Stomach (tissue), 9 donors: ENCODE measurements around the gene CD44. TPM values are rescaled to one million over a fixed set of nuclear protein-coding genes. Genes with fewer than 3 reads are reported as not detected.

ENCODE experiments used
- DNase-seq, 2 donors: peaks; one replicate each; pipeline versions ENCODE4 v3.0.0 to v3.0.0-alpha.2; 2013 to 2019
- H3K27ac ChIP-seq, 5 donors: fragments of 200-600 bp in 4 of 5; sonication (generic) in 4 of 5; one replicate each; pipeline ENCODE4 v1.5.1; 2013 to 2019; ENCODE audit warnings: mild to moderate bottlenecking in 1 of 5, moderate library complexity in 1 of 5
- H3K27me3 ChIP-seq, 3 donors: fragments of 200-600 bp; sonication (generic); one replicate each; pipeline ENCODE4 v1.5.1; 2017 to 2019; ENCODE audit warnings: mixed run types in 1 of 3
- H3K36me3 ChIP-seq, 4 donors: fragments of 200-600 bp; sonication (generic); 1 replicate in 3 of 4; 2 replicates in 1 of 4; pipeline ENCODE4 v1.5.1; 2016 to 2019
- H3K4me1 ChIP-seq, 4 donors: fragments of 200-600 bp; sonication (generic); one replicate each; pipeline ENCODE4 v1.5.1; 2016 to 2019
- H3K4me3 ChIP-seq, 4 donors: fragments of 200-600 bp; sonication (generic) in 3 of 4; one replicate each; pipeline ENCODE4 v1.5.1; 2016 to 2019; ENCODE audit warnings: mild to moderate bottlenecking in 1 of 4
- H3K9me3 ChIP-seq, 4 donors: fragments of 200-600 bp; sonication (generic); one replicate each; pipeline ENCODE4 v1.5.1; 2016 to 2019
- EP300 ChIP-seq: sonication (generic); formaldehyde crosslinking; IDR thresholded peaks from one replicate; pipeline ENCODE4 v1.6.1; 2017; ENCODE audit warnings: antibody characterized with exemption
- POLR2A ChIP-seq, 4 donors: fragments of 450-650 bp; IDR thresholded peaks; one replicate each; pipeline ENCODE4 v1.6.1; 2016; ENCODE audit warnings: antibody characterized with exemption in 4 of 4, control low read depth in 2 of 4, mild to moderate bottlenecking in 1 of 4, moderate library complexity in 1 of 4
- POLR2AphosphoS5 ChIP-seq, 3 donors: sonication (generic); formaldehyde crosslinking; IDR thresholded peaks; one replicate each; pipeline ENCODE4 v1.6.1; 2016; ENCODE audit warnings: antibody characterized with exemption in 3 of 3
- WGBS, 5 donors: extraction: QIAGEN DNeasy Blood & Tissue Kit in 3 of 5; methylation state at CpG; one replicate each; pipeline versions ENCODE4 v1.1.5 to v1.1.7; 2013 to 2018; 5-methylcytosine and 5-hydroxymethylcytosine counted together
- intact Hi-C: fragments of 100-400 bp; cut with DNase I; formaldehyde crosslinking; loops from one replicate; pipeline ENCODE4 v1.15.1; 2023; ENCODE audit warnings: low total_unique reads
- polyA plus RNA-seq, 3 donors: library from polyadenylated mRNA; stranded (reverse); fragments of 200-250 nt; gene quantifications; one replicate each; pipeline ENCODE4 v1.2.3, GENCODE V29; 2013
- total RNA-seq, 5 donors: library from RNA; depleted of rRNA; stranded (reverse); fragments of >200 nt; gene quantifications; one replicate each; pipeline versions ENCODE4 v1.1.0 to v1.2.3, GENCODE V29; 2014 to 2016
- TF ChIP-seq, protein P1 (sequence below), 7 experiments: fragments of 450-650 bp in 4 of 7; fragments of 200-600 bp in 3 of 7; sonication (generic) in 3 of 7; IDR thresholded peaks; one replicate each; pipeline ENCODE4 v1.5.1; 2016 to 2019; ENCODE audit warnings: antibody characterized with exemption in 7 of 7, control low read depth in 2 of 7, mild to moderate bottlenecking in 1 of 7
- donor health status: healthy with polysubstance abuse.
- donor health status: Bipolar disorder and iron deficiency.
- donor health status: healthy.

CD44 gene
- total and polyA plus RNA-seq, 8 donors, result 47.5 to 229 (median 102) TPM

DNA sequence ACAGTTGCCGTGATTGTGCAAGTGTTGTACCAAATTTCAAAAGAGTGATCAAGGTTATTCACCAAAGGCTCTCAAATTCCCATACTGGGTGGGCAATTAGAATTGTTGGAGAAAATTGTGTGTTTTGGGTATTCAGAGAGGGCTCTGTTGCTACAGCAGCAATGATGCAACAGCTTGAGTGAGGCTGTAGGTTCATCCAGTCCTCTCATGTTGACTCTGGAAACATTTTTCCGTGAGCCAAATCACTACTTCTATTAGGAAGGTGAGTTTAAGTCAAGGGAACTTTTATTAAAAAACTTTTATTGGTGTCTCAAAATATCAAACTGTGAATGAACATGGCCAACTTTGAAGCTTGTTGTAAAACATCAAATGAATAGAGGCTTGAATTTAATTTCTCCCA lies 116.5 kb downstream of the CD44 start:
- no peaks in the 10 kb centered on the region for H3K36me3 ChIP-seq
- DNase-seq, result no peak
- H3K4me1 ChIP-seq, result peaks cover 0 to 6% (median 2%) of the 10 kb centered on the region in 4 donors
- no peak overlapping the region for H3K4me3 ChIP-seq
- intact Hi-C loops, result no loop called here
- WGBS, 5 donors, result 91 to 97% (median 94%) methylated on average over 2 of the region's 2 CpGs
- TF ChIP-seq POLR2AphosphoS5 (IDR thresholded peaks at IDR 0.05) (no peak), POLR2A (IDR thresholded peaks at IDR 0.05) (no peak), EP300 (no peak)
- TF ChIP-seq, protein P1, sequence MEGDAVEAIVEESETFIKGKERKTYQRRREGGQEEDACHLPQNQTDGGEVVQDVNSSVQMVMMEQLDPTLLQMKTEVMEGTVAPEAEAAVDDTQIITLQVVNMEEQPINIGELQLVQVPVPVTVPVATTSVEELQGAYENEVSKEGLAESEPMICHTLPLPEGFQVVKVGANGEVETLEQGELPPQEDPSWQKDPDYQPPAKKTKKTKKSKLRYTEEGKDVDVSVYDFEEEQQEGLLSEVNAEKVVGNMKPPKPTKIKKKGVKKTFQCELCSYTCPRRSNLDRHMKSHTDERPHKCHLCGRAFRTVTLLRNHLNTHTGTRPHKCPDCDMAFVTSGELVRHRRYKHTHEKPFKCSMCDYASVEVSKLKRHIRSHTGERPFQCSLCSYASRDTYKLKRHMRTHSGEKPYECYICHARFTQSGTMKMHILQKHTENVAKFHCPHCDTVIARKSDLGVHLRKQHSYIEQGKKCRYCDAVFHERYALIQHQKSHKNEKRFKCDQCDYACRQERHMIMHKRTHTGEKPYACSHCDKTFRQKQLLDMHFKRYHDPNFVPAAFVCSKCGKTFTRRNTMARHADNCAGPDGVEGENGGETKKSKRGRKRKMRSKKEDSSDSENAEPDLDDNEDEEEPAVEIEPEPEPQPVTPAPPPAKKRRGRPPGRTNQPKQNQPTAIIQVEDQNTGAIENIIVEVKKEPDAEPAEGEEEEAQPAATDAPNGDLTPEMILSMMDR (IDR thresholded peaks at IDR 0.05), result no peak
- H3K27ac ChIP-seq, result no peak overlapping the region
- H3K9me3 ChIP-seq, result no peaks in the 10 kb centered on the region
- no peaks in the 10 kb centered on the region for H3K27me3 ChIP-seq

DNA sequence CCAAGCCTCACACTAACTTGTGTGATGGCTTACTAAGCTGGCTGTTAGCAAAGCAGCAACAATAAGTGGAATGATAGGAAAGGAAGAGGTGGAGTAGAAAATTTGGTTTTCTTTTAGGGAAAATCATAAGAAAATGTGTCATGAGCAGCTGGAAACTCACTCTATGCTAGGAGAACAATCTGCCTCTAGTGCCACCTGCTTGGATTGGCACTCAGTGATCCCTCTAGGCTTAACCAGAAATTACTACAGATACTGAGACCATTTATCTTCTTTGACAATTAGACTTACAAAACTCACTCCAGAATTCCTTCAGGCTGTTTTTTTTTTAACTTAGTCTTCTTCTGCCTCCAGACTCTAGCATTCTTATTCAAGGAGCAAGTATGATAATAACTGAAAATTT lies 117.3 kb downstream of the CD44 start:
- H3K4me1 ChIP-seq, result peaks cover 0 to 6% (median 2%) of the 10 kb centered on the region in 4 donors
- intact Hi-C loops, result no loop called here
- TF ChIP-seq, protein P1 (IDR thresholded peaks at IDR 0.05), result no peak
- no peak for TF ChIP-seq EP300
- TF ChIP-seq POLR2A (IDR thresholded peaks at IDR 0.05), result no peak
- TF ChIP-seq POLR2AphosphoS5 (IDR thresholded peaks at IDR 0.05), result no peak
- H3K36me3 ChIP-seq, result no peaks in the 10 kb centered on the region
- no peaks in the 10 kb centered on the region for H3K9me3 ChIP-seq
- H3K4me3 ChIP-seq, result no peak overlapping the region
- H3K27me3 ChIP-seq, result no peaks in the 10 kb centered on the region
- DNase-seq, result no peak
- H3K27ac ChIP-seq, result no peak overlapping the region

DNA sequence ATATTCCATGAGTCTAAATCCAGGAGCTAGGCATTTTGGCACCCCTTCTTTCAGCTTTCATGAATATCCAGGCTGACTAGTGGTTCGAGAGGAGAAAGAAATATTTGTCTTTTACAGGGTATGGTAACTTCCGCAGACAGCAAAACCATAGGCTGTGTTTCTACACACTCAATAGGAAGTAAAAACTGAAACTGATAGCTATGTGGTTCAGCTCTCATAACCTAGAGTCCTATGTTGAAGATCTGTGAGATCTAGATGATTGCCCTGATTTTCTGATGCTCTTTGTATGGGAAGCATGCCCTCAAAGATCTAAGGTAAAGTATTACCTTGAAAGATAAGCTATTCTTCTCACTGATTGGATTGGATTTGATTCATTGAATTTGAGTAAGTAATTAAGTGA lies 118.3 kb downstream of the CD44 start:
- peak in 1 of 2 donors; percentile 26 for DNase-seq

DNA sequence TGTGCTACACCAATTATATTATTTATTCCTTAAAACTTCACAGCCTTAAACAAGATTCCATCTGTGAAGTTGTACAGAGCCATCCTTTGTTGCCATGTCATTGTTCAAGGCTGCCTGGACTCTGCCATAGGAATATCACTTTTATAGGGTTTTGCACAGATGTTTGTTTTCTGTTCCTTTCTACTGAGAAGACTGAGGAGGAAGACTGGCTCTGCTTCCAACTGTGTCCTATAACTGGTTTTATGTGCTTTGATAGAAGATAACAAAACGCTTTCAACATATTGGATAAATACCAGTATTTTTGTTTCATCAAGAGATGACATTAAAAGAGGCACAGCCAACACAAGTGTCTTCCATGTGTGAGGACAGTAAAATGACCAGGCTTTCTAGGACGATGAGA lies 120.6 kb downstream of the CD44 start:
- no peak for DNase-seq
- no peak overlapping the region for H3K4me3 ChIP-seq
- TF ChIP-seq POLR2AphosphoS5 (IDR thresholded peaks at IDR 0.05), result no peak
- no peak for TF ChIP-seq EP300
- H3K36me3 ChIP-seq, result no peaks in the 10 kb centered on the region
- 67 to 77% (median 70%) methylated on average over 2 of the region's 2 CpGs for WGBS, 5 donors
- intact Hi-C loops, result no loop called here
- no peaks in the 10 kb centered on the region for H3K27me3 ChIP-seq
- H3K27ac ChIP-seq, result no peak overlapping the region
- H3K4me1 ChIP-seq, result peaks cover 0 to 6% (median 0%) of the 10 kb centered on the region in 4 donors
- H3K9me3 ChIP-seq, result no peaks in the 10 kb centered on the region

More for the DNA sequence above, 118.3 kb downstream of the CD44 start:
- TF ChIP-seq POLR2A (IDR thresholded peaks at IDR 0.05) (no peak), POLR2AphosphoS5 (IDR thresholded peaks at IDR 0.05) (no peak), EP300 (no peak)
- TF ChIP-seq, protein P1 (IDR thresholded peaks at IDR 0.05), result no peak
- Histone ChIP-seq H3K27me3 (no peaks in the 10 kb centered on the region), H3K4me3 (no peak overlapping the region), H3K36me3 (no peaks in the 10 kb centered on the region), H3K9me3 (no peaks in the 10 kb centered on the region), H3K4me1 (peaks cover 0 to 6% (median 2%) of the 10 kb centered on the region in 4 donors), H3K27ac (peak overlapping the region in 1 of 5 donors; percentile 39)
- WGBS, 5 donors, result 25 to 61% (median 49%) methylated on average over 2 of the region's 2 CpGs
- intact Hi-C loops, result no loop called here

DNA sequence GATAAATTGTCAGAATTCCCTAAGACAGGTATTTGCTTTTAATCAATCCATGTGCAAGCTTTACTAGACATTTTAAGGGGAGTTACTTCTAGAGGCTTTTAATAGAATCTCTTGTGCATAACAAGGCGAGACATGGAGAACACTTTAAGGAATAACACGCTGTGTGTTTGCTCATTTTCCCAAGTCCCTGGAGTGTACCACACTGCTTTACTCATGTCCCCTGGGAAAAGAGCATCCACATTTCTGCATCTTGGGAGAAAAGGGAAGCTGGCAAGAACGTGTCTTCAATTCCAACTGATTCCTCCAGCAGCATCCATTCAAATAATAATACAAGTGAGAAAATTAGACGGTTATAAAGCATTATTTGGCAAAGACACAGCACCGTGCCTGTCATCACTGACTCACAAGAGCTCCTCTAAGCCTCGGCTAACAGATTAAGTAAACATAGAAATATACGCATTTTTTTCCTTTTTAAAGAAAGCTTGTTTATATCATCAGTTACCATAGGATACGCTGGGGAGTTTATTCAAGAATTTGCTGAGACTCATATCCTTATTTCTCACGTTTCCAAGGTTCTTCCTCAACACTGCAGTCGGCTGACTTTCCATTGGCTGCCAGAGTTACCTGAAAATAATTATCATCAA lies 121.5 kb downstream of the CD44 start:
- no peaks in the 10 kb centered on the region for H3K27me3 ChIP-seq
- no peak overlapping the region for H3K4me3 ChIP-seq
- no peaks in the 10 kb centered on the region for H3K9me3 ChIP-seq
- DNase-seq, result peak in 1 of 2 donors; percentile 60
- WGBS, 5 donors, result 47 to 63% (median 55%) methylated on average over 10 of the region's 10 CpGs
- no peaks in the 10 kb centered on the region for H3K36me3 ChIP-seq
- TF ChIP-seq POLR2A (IDR thresholded peaks at IDR 0.05) (no peak), POLR2AphosphoS5 (IDR thresholded peaks at IDR 0.05) (peak; percentile 32 to 80 (median 50))
- intact Hi-C loops, result no loop called here
- H3K4me1 ChIP-seq, result peaks cover 0 to 6% (median 0%) of the 10 kb centered on the region in 4 donors
- peak overlapping the region in 3 of 5 donors; percentile 22 to 49 (median 47) for H3K27ac ChIP-seq
